GM04504 (cell line): ENCODE data around the gene DDX60.

ENCODE experiments used
- DNase-seq: peaks from one replicate; pipeline ENCODE4 v3.0.0-alpha.2; 2012; ENCODE audit warnings: low read depth

DDX60 gene

DNA sequence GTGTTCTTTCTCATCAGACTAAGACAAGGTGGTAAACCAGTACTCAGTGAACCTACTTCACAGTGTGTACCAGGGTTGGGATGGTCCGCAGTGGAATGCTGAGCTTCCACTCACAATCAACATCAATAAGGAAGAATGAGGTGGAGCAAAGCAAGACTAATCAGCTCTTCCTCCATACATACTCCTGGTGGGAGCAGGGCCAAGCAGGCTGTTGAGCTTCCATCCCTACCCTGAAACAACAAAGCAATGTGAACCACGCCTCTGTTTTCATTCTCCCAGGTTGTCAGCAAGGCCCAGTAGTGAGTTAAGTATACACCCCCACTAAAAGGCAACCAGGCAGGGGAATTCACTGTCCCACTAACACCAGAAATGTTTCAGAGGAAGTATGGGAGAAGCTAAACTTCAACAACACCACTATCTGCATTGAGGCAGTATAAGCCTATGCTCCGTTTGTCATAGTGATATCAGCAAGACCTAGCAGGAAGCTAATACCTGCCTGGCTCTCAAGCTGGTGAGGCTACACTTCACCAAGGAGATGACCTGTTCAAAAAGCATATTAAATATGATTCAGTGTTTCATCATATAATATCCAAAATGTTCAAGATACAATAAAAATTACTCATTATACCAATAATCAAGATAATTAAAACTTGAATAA lies 109.5 kb downstream of the DDX60 start:
- no peak for DNase-seq

DNA sequence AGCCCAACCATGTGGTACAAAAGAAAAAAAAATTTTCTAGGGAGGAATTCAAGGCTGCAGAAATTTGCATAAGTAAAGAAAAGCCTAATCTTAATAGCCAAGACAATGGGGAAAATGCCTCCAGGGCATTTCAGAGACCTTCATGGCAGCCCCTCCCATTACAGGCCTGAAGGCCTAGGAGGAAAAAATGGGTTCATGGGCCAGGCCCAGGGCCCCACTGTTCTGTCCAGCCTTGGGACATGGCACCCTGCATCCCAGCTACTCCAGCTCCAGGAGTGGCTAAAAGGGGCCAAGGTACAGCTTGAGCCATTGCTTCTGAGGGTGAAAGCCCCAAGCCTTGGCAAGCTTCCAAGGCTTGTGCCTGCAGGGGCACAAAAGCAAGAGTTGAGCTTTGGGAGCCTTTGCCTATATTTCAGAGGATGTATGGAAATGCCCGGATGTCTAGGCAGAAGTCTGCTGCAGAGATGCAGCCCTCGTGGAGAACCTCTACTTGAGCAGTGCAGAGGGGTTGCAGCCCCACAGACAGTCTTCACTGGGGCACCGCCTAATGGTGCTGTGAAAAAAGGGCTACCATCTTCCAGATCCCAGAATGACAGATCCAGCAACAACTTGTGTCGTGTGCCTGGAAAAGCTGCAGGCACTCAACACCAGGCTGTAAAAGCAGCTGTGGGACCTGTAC lies 115.2 kb downstream of the DDX60 start:
- no peak for DNase-seq

DNA sequence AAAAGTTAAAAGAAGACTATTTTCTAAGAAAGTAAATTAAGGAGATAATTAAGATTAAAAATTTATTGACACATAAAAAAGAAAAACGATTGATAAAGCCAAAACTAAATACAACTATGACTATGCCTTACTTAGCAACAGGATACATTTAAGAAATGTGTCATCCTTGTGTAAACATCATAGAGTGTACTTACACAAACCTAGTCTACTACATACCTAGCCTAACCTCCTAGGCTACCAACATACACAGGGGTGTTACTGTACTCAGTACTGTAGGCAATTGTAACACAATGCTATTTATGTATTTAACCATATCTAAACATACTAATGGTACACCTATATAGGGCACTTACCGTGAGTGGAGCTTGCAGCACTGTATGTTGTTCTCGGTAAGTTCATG lies 117.9 kb downstream of the DDX60 start:
- DNase-seq: no peak

DNA sequence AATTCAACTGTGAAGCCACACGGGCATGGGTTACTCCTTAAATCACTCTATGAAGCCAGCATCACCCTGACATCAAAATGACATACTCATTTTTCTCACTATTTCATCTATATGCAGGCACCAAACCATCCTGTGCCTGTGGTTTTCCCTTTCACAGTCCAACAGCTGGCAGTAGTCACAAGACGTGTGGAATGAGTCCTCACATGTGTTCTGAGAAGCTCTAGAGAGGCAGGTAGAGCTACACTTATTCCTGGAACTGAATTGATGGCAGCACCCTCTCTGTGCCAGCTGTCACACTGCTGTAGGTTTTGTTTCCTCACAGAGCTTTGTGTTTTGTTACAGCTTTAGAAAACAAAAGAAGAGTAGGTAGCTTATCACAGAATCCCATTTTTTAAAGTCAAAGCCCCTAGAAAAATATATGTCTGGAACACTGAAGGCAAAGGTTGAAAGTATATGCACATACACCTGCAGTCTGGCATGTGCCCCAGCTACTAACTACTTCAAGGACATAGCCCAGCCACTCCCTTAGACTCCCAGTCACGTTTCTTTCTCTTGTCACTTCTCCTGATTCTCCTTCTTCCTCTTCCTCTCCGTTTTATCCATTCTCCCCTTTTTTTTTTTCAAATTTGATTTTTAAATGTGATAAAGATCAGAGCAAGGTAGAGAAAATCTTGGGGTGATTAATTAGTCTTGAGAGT lies 119.1 kb downstream of the DDX60 start:
- DNase-seq: no peak

DNA sequence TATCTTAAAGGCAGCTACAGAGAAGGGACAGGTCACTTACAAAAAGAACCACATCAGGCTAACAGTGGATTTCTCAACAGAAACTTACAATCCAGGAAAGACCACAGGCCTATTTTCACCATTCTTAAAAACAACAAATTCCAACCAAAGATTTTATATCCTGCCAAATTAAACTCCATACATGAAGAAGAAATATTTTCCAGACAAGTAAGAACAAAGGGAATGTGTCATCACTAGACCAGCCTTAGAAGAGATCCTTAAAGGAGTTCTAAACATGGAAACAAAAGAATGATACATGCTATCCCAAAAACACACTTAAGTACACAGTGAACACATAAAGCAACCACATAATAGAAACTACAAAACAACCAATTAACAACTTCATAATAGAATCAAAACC lies 120.6 kb downstream of the DDX60 start:
- no peak for DNase-seq

DNA sequence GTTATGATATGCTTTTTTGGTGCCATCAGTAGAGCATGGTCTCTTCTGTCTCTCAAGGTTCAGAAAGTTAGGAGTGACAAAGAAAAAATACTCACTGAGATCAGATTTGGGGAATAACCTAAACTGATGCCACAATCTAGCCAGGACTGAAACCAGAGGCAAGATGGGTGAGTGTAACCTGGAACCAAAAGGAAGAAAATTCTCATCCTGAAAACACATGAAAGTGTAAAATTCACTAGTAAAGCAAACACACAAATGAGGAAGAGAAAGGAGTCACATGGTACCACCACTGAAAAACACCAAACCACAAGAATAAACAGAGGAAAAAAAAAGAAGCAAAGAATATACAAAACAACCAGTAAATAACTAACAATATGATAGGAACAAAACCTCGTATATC lies 129.8 kb downstream of the DDX60 start:
- no peak for DNase-seq

DNA sequence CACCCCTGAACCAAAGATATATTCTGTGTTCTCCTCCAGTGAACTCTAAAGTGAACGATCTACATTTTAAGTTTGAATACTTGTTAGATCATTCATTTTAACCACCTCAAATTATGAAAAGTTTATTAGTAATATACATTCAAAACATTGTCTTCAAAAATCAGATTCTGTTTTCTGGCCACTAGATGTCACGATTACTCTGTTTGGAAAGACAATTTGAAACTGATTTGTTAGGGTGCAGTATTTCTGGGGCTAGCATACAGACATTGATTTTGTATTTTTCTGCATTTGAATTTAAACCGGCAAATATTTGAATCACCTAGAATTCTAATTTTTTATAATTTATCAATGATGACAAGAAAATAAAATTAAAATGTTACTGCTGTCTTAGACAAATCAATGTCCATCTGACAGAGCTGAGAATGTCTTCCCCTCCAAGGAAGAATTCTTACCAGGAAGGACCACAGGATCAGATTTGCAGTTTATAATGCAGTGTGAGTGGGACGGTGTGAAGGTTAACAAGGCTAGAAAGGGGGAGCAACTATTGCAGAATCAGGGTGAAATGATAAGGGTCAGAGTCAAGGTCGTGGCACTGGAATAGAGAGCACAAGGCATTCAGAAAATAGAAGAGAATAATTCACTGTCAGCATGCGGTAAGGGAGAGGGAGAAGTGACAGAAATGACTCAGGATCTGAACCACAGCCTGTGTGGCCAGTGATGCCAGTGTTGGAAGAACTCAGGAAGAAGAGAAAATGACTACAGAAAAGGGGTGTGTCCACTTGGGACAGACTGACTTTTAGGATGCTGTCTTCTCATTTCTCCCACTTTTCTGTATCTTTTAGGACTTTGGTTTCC lies 134.6 kb downstream of the DDX60 start:
- DNase-seq: peak; percentile 7

DNA sequence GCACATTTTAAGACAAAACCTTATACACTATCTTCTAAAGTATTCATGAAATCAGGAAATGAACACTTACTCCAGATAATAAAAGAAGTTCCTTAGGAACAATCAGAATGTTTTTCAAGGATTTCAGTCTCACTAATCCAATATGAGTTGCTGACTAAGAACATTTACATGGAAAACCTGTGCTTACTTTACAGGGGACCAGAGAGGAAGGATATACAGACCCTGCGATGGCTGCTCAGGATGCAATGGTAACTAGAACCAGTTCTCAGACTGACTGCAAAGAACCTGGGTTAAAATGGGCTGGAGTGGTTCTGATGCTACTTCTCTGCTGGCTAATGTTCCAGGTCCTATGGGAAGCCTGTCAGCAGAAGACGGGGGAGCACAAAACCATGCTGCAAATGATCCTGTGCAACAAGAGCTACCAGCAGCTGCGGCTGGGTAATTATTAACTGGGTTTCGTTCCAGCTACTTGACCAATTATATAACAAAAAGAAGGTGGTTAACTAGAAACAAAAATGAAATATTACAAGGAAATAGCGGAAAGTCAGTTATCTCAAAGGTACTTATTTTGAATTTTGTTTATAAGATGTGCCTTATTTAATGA lies 140.9 kb downstream of the DDX60 start:
- no peak for DNase-seq

DNA sequence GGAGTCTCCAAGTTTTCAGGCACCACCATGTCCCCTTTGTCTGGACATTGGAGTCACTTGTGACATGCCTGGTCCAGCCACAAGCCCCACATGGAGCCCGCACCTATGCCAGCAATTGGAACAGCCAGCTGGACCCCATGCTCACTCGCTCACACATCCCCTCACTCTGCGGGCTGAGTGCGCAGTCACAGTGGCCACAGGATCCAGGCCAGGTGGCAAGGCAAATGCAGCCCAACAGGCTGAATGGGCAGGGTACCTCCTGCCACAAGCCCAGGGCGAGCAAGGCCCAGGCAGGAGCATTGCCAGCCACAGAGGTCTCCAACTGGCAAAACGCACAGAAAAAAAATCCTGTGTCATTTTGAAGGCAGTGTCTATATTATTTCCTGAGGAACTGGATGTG lies 144.2 kb downstream of the DDX60 start:
- DNase-seq: no peak

DNA sequence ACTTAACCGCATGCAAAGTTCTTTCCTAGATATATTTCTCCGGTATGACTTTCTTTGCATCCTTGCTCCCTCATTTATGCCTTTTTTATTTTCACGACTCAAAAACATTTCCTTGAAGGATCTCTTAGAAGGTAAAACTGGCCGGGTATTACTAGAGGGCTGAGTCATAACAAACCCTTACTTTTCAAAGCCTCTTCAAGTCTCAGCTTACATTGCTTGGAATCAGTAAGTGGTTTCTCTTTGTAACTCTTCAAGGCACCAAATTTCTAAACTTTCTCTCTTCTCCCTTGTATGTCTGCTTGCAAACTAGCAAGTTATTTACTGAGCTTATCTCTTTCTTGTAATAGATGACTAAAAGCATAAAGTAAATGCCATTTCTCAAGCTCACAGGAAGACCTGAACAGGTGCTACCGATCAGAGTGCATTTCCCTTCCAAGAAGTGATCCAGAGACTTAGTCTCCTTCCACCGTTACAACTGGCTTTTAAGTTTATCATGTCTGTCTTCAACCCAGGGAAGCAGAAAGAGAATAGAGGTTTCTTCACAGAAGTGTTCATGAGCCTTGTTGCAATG lies 150.8 kb downstream of the DDX60 start:
- no peak for DNase-seq
